Fibroblast of skin of scalp (primary cell): ENCODE results near the gene WDFY4.

Experiments used
- DNase-seq: peaks from one replicate; pipeline ENCODE4 v3.0.0-alpha.2; 2013

The WDFY4 gene

DNA sequence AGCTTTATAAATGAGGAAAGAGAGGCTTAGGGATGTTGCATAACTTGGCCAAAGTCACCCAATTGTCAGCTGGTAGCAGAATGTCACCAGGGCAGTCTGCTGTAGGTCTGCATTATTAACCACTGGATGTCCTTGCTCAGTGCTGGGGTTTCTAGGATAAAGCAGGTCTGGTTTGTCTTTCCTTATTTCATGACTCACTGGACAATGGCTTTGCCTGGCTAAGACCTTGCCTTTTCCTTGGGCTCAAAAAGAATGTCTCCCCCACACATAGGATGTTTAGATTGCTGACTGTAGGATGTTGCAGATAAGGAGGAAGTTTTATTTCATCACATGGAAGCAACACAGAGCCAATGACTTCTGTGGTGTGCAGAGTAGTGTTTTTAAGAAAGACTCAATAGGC is 29.4 kb downstream of the WDFY4 start:
- DNase-seq, result no peak

DNA sequence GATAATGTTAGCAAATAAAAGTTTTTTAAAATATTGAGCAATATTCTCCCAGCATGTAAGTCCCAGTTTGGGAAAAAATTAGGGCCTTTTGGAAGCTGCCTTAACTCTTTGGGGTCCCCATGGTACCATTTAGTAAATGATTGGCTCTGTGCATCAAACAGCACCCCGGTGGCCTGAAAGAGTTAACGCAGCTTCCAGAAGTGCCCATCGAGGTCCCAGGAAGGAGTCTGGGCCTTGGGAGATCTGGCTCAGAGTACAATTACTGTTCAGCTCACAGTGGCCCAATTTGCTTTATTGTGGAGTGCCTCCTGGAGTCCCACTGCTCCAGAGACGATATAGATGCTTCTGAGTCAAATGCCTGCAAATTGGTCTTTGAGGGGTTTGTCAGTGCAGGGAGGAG is 31.7 kb downstream of the WDFY4 start:
- no peak for DNase-seq

DNA sequence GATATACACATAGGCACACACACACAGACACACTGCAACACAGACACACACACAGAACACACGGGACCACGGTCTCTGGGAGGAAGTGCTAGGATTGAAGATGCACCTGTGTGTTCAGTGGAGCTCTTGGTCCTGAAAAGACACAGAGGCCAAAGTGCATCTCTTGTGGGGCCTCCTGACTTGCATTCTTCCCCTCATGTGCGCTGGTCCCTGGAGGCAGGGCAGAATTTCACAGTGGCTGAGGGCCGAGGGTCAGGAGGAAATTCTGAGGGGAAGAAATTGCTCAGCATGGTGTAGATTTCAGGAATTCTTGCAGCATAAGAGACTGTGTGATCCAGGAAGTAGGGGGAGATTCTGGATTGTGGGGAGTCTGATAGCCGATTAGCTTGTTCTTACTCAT is 35.9 kb downstream of the WDFY4 start:
- no peak for DNase-seq

DNA sequence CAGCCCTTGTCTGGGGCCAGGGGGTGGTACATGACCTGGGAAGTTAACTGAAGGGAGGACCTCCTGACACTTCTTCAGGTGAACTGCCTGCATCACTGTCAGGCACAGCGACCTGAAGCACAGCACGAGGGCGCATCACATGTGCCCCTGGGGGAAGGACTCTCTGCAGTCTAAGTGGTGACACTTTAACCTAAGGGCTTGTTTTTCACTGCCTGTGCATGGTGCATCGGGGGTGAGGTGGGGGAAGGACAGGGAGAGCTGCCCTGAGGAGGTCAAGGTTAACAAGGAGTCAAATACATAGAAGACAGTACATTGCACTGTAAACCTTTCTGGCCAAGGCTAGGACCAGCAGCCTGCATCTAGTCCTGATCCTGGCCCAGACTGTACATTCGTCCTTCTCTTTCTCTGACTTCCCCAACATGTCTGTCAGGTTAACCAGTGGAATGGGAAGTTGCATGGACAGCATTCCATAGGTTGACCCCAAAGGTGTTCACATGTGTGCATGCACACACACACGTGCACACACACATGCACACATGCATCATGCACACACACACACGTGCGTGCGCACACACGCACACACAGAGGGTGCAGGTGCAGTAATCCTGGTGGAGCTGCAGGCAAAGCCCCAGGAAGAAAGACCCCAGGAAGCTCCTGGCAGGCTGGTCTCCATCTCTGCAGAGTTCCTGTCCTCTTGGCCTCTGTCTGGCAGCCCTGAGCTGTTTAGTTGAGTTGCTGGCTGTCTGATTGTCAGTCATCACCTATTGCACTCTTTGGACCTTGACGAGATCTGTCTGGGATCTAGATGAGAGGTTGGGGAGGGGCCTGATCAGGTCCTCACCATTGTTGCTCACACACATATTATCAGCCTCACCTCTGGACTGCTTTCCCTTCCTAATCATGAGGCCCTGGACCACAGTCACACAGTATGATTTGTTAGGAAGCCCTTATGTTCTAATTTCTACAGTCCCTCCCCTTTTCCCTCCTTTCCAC is 37.8 kb downstream of the WDFY4 start:
- no peak for DNase-seq

DNA sequence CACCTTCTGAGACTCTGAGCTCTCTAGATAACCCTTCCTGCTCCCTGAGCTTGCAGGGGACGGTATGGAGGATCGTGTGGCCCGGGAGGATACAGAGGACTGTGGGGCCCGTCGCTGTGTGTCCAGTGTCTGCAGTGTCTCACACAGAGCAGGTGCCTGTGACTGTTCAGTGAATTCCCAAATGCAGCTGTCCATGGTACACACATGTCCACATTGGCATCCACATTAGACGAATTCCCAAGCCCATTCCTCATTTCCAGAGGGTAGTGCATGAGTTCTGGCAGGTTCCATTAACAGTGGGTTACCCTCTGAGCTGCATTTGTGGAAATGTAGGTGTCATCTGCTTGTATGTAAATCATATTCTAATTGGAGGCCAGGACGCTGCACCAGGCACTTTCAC is 39.5 kb downstream of the WDFY4 start:
- DNase-seq, result no peak

DNA sequence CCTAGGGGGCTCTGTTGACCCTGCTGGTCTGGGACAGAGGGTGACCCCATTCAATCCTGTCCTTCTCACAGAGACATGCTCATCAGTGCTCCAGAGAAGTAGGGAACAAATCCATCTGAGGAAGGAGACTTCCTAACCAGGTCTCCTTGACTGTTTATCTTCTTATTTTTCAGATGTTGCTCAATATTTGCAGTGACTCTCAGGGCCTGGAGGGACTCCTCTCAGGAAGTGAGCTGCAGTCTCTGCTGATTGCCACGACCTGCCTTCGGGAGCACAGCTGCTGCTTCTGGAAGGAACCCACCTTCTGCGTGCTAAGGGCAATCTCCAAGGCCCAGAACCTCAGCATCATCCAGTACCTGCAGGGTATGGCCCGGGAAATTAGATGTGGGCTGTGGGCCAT is 41.0 kb downstream of the WDFY4 start:
- DNase-seq, result no peak

DNA sequence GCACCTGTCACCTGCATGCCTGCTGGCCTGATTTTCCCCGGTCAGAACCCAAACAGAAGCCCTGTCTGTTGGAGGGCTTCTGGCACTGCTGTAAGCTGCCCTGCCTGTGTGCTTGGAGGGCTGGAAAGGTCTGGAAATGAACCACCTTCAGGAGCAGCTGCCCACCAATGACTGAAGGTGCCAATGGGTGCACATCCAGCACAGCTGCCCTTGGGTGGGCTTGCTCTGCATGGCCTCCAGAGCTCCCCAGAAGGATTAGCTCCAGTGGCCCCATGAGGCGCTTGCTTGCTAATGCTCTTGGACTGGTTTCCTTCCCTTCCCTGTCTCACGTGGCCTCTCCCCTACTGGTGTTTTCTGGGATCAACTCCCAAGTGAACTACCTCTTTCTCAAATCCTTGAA is 43.2 kb downstream of the WDFY4 start:
- no peak for DNase-seq

DNA sequence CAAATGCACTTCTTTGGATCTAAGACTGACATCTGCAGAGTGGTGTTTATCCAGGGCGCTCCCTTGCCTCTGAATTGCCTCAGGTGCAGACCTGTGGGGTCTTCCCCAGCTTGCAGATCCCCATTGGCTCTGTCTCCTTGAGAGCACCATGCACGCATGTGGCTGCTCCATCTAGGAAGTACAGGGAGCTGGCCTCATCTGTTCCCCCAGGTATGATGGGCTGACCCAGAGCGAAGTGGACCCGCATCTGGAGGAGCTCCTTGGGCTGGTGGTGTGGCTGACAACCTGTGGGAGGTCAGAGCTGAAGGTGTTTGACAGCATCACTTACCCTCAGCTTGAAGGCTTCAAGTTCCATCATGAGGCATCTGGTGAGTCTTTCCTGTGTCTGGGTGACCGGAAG is 44.5 kb downstream of the WDFY4 start:
- DNase-seq, result no peak

DNA sequence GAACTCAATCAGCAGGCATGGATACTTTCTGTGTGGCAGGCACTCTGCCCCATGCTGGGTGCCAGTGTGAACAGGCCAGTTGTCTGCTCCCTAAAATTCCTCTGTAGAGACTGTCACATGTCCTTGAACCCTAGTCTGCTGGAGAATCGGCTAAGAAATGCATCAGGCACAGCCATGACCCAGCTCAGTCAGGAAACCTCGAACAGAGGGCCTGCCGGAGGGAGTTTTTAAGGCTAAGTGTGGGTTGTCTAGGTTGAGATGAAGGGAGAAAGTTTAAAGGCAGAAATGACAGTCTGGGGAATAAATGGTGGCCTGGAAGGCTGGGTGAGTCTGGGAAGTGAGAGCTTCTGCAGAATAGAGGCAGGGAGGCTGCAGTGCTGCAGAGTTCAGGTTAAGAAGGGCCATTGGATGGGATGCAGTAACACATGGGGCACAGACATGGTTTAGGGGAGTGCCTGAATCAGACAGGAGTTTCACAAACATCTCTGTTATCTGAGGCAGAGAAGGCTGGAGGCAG is 45.3 kb downstream of the WDFY4 start:
- DNase-seq, result no peak

DNA sequence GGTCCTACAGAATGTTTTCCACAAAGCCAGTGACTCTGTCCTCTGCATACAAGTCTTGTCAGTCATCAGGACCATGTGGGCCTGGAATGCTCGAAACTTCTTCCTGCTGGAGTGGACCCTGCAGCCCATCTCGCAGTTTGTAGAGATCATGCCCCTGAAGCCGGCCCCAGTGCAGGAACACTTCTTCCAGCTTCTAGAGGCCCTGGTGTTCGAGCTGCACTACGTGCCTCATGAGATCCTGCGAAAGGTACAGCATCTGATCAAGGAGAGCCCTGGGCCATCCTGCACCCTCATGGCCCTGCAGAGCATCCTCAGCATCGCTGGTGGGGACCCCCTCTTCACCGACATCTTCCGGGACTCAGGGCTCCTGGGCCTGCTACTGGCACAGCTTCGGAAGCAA is 46.5 kb downstream of the WDFY4 start:
- DNase-seq, result no peak

DNA sequence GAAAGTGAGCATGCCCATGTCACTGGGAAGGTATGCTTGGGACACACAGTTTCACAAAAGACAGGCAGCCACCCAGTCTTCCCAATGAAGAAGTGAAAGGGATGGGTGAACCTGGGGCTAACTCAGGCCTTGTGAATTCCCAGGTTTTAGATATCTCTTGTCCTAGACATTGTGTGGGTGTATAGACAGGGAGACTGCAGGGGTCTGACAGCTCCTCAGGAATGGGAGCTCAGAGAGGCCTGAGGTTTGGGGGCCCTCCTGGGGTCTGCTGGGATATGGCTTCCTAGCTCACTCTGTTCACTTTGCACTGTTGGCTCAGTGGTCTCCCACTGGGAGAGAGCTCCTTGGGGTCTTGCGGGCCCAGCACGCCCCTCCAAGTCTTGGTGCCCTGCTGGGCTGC is 47.0 kb downstream of the WDFY4 start:
- no peak for DNase-seq

DNA sequence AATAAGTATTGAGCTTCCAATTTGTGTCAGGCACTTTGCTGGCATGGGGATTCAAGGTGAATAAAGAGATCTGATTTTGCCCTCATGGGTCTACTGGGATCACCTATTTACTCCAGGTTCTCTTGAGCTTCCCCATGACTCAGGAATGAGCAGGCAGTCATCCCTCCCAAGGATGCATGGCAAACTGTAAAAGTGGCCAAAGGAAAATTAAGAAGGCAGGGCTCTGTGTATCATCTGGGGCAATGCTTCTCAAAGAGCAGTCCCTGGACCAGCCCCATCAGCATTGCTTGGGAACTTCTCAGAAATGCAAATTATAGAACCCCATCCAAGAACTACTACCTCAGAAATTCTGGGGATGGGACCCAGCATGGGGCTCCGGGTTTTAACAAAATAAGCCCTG is 48.7 kb downstream of the WDFY4 start:
- no peak for DNase-seq

DNA sequence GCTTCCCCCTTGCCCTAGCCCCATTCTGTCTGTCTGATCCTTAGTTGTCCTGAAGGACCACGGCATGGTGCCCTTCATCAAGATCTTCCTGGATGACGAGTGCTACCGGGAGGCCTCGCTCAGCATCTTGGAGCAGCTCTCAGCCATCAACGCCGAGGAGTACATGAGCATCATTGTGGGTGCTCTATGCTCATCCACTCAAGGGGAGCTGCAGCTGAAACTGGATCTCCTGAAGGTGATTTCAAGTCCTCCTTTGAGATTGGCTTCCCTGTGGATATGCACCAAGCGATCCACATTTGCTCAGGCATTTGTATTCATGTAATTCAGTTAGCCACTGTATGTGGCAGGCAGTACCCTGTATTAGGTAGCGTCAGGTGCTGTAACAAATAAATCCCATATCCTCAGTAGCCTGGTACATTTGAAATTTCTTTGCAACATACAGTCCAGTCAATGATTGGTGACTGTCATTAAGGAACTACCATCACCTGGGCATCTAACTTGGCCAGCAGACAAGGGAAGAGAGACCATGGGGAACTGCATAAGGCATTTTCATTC is 51.2 kb downstream of the WDFY4 start:
- no peak for DNase-seq

DNA sequence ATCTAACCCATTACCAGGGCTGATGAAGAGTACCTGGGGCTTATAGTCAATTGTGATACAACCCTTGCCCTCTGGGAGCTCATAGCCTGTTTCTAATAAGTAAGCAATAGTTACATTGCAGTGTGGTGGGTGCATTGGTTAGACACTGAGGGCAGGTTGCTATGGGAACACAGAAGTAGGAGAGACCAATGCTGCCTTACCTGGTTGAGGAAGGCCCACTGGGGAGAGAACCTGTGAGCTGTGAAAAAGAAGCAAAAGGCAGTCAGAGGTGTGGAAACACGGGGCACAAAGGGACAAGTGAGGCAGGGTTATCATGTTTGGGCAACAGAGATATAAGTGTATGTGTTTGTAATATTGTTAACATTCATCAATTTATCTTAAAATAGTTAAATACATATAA is 51.9 kb downstream of the WDFY4 start:
- no peak for DNase-seq

DNA sequence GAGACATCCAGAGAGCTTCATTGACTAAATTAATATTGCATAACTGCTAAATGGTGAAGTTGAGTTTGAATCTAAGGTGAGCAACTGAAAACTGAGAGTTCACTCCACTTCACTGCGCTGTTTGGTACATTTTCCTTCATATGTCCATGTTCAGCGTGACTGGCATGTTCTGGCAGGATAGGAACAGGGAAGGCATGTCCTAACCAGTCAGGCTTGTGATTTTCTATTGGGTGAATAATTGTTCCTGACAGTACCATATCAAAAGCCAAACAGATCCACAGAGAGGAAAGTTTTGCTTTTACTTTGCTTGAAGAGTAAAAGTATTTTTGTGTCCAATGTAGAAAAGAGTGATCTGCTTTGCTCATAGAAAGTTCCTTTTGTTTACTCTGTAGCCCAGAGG is 53.2 kb downstream of the WDFY4 start:
- DNase-seq, result no peak

DNA sequence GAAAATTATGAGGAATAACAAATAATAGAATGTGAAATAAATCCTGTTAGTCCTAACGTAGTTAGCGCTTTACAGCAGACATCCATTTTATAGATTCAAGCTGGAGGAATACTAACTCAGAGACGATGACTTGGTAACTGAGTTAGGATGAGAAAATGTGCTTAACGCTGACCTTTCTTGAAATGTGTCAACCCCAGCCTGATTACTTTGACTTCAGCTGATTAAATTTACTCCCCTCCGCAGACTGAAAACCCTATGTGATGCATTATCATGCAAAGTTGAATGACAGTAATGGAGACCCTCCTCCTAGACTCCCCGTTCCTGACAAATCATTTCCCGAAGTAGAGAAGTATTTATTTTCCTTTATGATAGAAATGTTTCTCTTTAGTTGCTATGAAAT is 54.5 kb downstream of the WDFY4 start:
- no peak for DNase-seq

DNA sequence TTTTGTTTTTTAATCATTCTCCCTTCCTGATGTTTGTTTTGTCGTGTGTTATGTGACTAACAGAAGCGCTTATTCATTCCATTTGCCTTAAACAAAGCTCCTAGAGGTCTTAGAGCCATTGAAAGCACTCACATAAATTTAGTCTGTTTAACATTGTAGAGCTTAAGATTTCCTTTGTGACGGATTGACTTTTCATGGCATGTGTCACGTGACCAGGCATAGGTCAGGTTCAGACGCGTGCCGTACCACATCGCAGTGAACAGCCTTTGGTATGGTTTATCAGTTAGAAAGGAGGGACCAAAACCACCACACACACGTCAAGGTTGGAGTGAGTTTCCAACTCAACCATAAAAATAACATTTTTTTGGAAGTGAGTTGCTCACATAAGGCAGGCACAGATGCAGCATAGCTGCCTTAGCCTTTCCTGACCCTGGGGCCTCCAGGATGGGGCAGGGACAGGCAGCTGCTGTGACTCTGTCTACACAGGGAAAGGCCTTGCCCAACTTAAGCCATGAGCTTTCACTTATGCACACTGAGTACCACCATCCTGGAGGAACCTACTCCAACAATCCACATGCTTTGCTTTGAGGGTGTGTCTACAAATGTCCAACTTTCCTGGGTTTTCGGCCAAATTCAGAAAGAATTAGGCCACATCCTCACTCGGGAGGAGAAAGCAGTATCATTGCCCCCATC is 55.5 kb downstream of the WDFY4 start:
- DNase-seq, result no peak

DNA sequence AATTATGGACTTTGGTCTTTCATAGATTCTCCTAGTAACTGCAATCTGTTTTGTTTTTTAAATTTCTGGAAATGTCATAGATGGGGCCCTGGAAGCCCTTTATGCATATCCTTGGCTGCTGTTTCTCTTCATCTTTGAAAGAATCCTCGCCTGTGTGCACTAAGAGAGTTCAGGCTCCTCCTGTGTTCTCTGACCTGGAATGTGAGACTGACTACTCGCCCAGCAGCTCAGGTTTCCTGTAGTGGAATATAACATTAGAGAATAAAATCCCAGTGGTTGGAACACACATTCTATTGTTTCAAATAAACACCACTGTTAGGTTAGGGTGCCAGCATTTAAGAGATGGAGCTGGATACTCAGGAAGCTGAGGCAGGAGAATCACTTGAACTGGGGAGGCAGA is 56.3 kb downstream of the WDFY4 start:
- DNase-seq, result no peak

DNA sequence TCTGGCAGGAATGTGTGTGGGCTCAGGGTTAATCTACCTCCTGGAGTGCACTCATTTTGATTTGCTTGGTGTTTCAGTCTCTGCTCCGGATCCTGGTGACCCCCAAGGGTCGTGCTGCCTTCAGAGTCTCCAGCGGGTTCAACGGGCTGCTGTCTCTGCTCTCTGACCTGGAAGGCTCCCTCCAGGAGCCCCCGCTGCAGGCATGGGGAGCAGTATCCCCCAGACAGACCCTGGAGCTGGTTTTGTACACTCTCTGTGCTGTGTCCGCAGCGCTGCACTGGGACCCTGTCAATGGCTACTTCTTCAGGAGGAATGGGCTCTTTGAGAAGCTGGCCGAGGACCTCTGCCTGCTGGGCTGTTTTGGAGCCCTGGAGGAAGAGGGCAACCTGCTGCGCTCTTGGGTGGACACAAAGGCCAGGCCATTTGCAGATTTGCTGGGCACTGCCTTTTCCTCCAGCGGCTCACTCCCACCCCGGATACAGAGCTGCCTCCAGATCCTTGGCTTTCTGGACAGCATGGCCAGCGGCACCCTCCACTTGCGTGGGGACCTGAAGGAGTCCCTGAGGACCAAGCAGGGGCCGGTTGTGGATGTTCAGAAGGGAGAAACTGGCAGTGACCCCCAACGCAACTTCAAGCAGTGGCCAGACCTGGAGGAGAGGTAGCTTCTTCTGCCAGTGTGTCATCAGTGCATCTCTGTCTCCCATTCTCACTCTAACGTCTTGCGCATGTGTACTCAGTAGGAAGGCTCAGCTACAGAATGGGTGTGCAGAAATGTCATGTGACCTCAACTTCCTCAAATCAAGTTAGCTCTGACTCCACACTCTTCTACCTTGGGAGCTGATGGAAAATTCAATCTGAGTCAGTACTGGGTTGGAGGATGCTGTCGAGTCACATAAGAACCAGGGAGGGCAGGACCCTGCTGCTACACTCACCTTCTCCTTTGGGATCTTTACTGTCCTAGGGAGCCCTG is 58.5 kb downstream of the WDFY4 start:
- no peak for DNase-seq

DNA sequence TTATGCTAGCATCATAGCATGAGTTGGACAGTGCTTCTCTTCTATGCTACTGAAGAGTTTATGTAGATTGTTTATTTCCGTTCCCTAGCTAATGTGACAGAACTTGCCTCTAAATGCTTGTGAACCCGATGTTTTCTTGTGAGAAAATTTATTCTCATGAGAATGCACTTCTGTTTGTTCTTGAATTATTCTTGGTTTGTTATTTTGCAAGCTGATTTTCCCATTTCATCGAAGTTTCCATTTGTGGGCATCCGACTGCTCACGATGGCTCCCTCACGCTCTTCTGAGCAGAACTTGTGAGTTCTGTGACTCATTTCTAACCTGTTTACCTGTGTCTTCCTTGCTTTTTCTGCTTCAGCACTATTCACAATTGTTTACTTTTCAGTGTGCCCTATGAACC is 59.9 kb downstream of the WDFY4 start:
- no peak for DNase-seq

DNA sequence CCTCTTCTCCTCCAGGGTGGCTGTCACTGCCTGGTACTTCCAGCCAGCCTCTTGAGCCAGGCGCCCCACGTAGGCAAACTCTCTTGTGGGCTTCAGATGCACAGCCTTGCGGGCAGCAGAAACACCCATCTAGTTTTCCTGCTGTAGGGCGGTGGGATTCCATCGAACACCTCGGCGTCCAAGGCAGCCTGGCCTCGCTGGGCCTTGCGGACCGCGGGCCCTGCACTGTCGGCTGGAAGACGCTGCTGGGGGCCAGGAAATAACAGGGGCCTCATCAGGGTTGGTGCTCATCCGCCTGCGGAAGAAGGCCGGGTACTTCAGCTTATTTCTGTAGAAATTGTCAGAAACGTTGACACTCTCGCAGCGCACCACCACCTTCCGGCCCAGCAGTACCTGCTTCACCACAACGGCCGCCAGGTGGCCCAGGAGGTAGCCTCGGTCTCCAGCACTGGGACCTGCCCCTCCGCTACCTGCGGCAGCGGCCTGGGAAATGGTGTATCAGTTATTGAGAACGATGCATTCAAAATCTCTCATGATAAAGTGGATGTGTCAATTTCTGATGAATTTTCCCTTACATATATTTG is 61.1 kb downstream of the WDFY4 start:
- no peak for DNase-seq

DNA sequence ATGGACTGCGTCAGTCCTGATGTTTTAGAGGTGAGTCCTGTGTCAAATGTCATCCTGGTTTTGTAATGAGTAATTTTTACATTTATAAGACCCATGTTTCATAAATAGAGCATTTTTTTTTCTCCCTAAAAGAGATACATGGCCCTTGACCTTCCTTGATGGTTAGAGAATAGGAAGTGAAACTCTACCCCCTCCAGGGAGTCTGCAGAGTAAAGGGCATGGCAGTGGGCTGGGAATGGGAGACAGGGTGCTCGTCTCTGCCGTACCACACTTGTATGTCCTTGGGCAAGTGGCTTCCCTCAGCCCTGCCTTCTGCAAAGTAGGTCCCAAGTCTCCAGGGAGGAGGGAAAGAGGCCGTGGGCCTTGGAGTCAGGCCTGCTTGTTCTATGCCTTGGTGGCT is 63.9 kb downstream of the WDFY4 start:
- DNase-seq, result no peak
